H1 (cell line): ENCODE measurements around the gene CTTNBP2.

Experiments used
- CTCF ChIP-seq, 3 experiments: IDR thresholded peaks; 1 replicate in 2 of 3; 2 replicates in 1 of 3; pipeline versions ENCODE4 v1.5.1 to v1.6.1; 2011; ENCODE audit warnings: low read length in 3 of 3, mild to moderate bottlenecking in 3 of 3, inconsistent platforms in 2 of 3, low read depth in 1 of 3, moderate library complexity in 1 of 3; ENCODE audit not compliant: insufficient read depth in 1 of 3; ENCODE audit errors: control extremely low read depth in 1 of 3
- EP300 ChIP-seq, 2 experiments: IDR thresholded peaks; 1 replicate in 1 of 2; 2 replicates in 1 of 2; pipeline ENCODE4 v1.6.1; 2011 to 2012; ENCODE audit warnings: low read depth in 2 of 2, low read length in 2 of 2, mild to moderate bottlenecking in 2 of 2, borderline replicate concordance in 1 of 2, inconsistent platforms in 1 of 2, moderate library complexity in 1 of 2
- EZH2 ChIP-seq: fragments of 200-600 bp; sonication (generic); IDR thresholded peaks from 2 replicates; pipeline ENCODE4 v1.7.1; 2012; ENCODE audit warnings: low read depth, mild to moderate bottlenecking, moderate library complexity, low read length, inconsistent platforms; ENCODE audit not compliant: severe bottlenecking
- PHF8 ChIP-seq: fragments of 200-600 bp; sonication (generic); conservative IDR thresholded peaks from 2 replicates; pipeline ENCODE4 v1.7.1; 2012; ENCODE audit warnings: low read depth, mild to moderate bottlenecking, inconsistent platforms, low read length, moderate library complexity
- POLR2A ChIP-seq, 2 experiments: IDR thresholded peaks; 1 replicate in 1 of 2; 2 replicates in 1 of 2; pipeline ENCODE4 v1.6.1; 2011; ENCODE audit warnings: low read depth in 2 of 2, low read length in 2 of 2, mild to moderate bottlenecking in 2 of 2; ENCODE audit errors: control extremely low read depth in 1 of 2
- SIRT6 ChIP-seq: IDR thresholded peaks from one replicate; pipeline ENCODE4 v1.7.1; 2012; ENCODE audit warnings: low read length, inconsistent platforms
- TAF1 ChIP-seq: IDR thresholded peaks from 2 replicates; pipeline ENCODE4 v1.6.1; 2011; ENCODE audit warnings: mild to moderate bottlenecking, low read depth, low read length

DNA sequence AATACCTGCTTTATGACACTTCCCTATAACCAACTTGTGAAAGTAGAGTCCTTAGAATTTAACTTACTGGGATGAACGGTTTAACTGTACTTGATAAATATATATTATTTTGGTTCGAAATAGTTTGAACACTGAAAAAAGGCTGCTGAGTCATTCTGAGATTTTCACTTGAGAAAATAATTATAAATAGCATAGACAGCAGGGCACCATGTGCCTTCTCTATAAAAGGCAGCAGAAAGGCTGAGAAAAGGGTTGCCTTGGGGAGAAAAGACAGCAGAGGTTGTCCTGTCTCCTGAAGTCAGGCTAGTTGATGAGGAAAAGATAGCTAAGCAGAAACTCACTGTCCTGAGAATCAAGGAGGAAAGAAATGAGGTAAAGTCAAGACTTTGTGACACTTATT, 92.4 kb downstream of the CTTNBP2 start:
- TF ChIP-seq POLR2A (IDR thresholded peaks at IDR 0.05; ENCODE audit: control extremely low read depth in 1 of 2, low read depth in 2 of 2, low read length in 2 of 2), result no peak
- no peak for TF ChIP-seq CTCF (IDR thresholded peaks at IDR 0.05; ENCODE audit: control extremely low read depth in 1 of 3, insufficient read depth in 1 of 3, low read depth in 1 of 3, low read length in 3 of 3)
- no peak for TF ChIP-seq TAF1
- TF ChIP-seq SIRT6, result no peak
- TF ChIP-seq PHF8, result no peak
- no peak for TF ChIP-seq EZH2
- no peak for TF ChIP-seq EP300 (IDR thresholded peaks at IDR 0.05; ENCODE audit: borderline replicate concordance in 1 of 2, low read depth in 2 of 2, low read length in 2 of 2)
